Inflammatory macrophage treated with lipopolysaccharide for 1 hour (primary cell): ENCODE results near the gene MAFG.

Experiments used
- DNase-seq, 2 donors: peaks; one replicate each; pipeline ENCODE4 v3.0.0-alpha.2; 2020 to 2022

The MAFG gene

GRCh38 chr17:81934850-81935708 is 7.5 kb upstream of the MAFG start:
- DNase-seq: no peak

DNA sequence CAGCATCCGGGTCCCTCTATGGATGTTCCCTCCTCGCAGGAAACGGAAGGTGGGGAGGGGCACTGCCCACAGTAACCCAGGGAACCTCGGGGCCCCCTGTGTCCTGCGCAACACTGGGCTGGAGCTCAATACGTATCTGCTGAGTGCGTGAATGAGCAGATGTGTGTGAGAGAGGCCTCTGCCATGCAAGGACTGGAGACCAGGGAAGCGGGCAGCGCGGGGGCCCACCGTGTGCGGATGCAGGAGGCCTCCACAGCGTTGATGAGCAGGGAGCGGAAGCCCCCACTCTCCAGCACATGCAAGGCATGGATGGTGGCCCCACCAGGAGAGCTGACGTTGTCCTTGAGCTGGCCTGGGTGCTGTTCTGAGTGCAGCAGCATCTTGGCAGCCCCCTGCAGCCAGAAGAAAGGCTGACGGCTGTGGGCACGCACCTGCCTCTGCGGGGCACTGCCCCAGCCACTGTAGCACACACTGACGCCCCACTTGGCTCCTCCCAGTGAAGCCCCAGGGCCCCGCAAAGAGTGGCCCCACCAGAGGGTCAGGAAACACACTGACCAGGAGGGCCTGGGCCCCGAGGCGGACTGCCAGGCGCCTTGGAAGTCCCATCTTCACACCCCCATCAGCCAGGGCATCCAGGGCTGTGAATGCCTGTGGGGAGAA is 6.7 kb upstream of the MAFG start:
- DNase-seq: no peak

GRCh38 chr17:81933178-81933699 is 5.7 kb upstream of the MAFG start:
- DNase-seq: no peak

GRCh38 chr17:81932333-81932983 is 4.9 kb upstream of the MAFG start:
- DNase-seq: no peak

- DNase-seq: no peak
Measured at GRCh38 chr17:81931557-81932332, 4.2 kb upstream of the MAFG start.

DNA sequence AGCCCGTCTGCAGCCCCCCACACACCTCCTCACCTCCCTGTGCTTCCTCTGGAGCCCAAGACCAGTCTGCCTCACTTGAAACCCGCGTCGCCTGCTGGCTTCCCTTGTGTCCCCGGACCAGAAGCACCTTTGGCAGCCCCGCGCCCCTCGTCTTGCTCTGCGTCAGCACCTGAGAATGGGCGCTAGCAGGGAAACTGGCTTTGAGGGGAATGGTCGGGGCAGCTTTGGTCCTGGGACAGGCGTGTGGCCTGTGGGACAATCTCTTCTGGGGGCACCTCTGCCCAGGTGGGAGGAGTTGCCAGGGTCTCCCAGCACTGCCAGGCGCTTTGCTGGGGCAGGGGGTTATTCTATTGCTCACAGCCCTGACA is 3.6 kb upstream of the MAFG start:
- no peak for DNase-seq

- no peak for DNase-seq
Measured at GRCh38 chr17:81930142-81931125, 2.9 kb upstream of the MAFG start.

GRCh38 chr17:81929253-81930141 is 2.0 kb upstream of the MAFG start:
- DNase-seq: no peak

- DNase-seq: no peak
Measured at GRCh38 chr17:81928544-81929252, 1.2 kb upstream of the MAFG start.

- DNase-seq: no peak
Measured at GRCh38 chr17:81927152-81927652, 333 bp downstream of the MAFG start.

- DNase-seq: peak; percentile 71 to 86
Measured at GRCh38 chr17:81926451-81927151, 934 bp downstream of the MAFG start.

DNA sequence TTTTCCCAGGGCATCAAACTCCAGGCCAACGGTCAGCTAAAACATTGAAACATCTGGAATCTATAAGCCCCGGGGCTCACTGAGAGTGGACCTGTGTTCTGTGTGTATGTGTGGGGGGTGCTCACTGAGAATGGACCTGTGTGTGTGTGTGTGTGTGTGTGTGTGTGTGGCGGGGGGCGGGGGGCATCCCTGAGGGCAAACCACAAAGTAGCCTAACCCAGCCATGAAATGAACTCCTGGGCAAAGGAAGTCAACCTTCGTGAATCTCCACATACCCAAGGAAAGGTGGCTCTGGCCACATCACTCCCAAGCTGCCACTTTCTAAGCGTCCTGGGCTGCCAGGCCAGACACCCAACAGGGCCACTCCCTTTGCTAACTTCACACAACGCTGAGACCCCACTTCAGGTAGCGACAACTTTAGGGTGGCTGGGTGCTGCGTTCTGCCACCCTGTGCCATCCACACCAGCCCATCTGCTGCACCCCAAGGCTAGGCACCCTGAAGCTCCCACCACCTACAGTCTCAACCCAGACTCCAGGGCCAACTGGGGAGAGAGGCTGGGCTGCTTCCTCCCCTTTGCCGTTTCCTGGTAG is 1.6 kb downstream of the MAFG start:
- DNase-seq: no peak

DNA sequence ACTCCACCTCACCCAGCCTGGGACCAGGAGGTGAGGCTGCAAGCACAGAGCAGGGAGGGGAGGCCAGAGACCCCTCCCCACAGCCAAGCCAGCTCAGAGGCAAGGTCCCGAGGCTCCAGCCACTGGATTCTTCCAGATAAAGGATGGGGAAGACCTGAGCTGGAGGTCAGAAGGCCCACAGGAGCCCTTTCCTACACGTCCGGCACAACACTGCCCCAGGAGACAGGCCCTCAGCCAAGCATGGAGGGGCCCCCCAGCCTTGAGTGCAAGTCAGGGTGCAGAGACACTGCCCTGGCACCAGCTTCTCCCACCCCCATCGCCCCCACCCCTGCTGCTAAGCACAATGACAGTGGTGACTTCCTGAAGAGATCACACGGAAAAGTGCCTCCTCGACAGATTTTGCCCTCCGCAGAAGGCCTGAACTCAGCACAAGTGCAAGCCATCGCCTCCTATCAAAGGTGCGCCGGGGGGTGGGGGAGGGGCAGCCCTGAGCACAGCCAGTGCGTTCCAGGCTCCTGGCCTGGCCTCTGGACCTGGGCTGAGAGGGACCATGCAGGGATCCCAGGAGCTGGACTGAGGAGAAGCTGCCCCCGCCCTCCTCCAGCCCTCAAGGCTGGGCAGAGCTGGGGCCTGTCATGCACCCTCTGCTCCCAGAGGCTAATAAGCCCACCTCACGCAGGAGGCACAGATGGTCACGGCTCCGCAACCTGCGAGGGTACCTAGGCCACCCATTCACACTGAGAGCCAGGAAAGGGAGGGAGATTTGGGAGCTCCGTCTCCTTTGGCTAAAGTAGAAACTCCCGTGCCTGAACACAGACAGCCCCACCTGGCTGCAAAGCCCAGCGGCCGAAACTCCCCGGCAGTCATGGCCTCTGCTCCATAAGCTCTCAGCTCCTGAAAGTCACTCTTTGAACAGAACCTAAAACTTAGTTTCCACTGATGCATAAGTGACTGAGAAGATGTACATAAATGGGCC is 2.7 kb downstream of the MAFG start:
- DNase-seq: no peak

DNA sequence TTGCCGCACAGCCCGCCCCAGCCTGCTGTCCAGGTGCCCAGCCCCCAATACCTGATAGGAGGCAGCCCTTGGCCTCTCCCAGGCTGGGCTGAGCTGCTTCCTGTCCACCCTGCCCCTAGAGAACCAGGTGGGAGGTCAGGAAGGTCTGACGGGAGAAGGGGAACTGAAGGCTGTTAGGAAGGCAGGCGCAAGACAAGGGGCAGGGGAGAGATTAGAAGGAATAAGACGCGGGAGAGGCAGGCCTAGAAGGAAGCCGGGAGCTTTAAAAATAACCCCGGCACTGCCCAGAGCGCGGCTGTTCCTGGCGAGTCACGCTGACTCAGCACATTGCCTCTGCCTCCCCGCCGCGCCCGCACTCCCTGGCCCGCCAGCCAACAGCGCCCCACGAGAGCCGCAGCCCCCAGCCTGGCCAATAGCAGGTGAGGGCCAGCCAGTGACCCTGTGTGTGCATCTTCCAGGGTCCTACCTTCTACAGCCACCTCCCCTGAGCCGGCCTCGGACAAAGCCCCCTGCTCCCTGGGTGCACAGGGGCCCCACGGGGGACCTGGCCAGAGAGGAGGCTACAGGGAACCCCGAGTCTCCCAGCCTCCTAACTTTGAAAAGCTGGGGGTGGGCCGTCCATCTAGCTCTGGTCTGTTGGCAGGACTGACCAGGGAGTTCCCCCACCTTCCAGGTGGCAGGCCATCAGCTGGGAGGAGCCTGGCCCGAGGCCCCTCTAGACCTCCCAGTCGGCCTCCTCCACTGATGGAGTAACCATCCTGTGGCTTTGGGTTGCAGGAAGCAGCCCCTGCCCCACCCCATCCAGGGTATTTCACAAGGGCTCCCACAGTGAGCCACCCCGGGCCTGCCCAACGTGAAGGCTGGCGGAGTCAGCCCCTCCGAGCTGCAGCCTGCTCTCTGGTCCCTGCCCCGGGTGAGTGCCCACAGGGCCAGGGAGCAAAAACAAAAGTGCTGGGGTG is 4.0 kb downstream of the MAFG start:
- DNase-seq: peak; percentile 74 to 79

DNA sequence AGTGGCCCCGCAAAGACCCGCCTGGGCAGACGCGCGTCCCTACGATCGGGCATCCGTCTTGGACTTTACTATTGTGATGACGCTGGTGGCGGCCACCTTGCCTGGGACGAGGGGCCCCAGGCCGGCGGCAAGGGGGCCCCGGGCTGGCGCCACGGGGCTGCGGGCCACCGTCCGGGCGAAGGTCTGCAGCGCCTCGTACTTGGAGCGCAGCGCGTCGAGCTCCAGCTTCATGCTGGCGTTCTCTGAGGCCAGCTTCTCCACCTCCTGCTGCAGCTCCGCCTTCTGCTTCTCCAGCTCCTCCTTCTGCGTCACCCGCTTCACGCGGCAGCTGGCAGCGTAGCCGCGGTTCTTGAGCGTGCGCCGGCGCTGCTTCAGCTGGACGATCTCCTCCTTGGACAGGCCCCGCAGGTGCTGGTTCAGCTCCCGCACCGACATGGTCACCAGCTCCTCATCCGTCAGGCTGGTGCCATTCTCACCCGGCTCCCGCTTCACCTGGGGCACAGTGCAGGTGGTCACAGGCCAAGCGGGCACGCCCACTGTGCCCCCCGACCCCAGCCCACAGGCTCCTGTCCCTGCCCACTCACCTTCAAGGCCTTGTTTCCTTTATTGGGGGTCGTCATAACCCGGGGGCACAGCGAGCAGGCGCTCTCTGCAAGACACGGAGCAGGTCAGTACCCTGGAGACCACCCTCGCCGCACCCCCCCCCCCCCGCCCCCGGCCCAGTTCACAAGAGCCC is 4.8 kb downstream of the MAFG start:
- no peak for DNase-seq
